ENCODE results near the gene ANAPC10.

DNA sequence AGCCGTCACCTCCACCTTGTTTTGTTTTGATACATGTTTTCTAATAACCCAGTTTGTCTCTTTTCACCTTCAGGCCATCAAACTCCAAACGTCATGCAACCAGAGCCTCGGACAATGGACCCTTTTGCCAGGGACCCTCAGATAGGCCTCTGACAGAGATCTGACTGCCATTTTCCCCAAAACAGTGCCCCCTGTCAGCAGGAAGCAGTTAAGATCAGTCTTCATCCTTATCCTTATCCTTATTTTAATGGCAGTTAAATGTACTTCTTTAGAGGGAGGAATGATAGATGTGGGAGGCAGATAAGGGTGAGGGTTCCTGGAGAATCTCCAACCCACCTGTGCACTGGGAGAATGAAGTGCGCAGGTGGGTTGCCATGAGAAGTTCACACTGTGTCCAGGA lies 135.7 kb downstream of the ANAPC10 start:
- TF ChIP-seq, protein P1, sequence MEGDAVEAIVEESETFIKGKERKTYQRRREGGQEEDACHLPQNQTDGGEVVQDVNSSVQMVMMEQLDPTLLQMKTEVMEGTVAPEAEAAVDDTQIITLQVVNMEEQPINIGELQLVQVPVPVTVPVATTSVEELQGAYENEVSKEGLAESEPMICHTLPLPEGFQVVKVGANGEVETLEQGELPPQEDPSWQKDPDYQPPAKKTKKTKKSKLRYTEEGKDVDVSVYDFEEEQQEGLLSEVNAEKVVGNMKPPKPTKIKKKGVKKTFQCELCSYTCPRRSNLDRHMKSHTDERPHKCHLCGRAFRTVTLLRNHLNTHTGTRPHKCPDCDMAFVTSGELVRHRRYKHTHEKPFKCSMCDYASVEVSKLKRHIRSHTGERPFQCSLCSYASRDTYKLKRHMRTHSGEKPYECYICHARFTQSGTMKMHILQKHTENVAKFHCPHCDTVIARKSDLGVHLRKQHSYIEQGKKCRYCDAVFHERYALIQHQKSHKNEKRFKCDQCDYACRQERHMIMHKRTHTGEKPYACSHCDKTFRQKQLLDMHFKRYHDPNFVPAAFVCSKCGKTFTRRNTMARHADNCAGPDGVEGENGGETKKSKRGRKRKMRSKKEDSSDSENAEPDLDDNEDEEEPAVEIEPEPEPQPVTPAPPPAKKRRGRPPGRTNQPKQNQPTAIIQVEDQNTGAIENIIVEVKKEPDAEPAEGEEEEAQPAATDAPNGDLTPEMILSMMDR (IDR thresholded peaks at IDR 0.05; ENCODE audit: low read depth, low read length, poor library complexity, severe bottlenecking), result no peak
- no peak for TF ChIP-seq EZH2phosphoT487 (IDR thresholded peaks at IDR 0.05; ENCODE audit: borderline replicate concordance, low read length)

Measured in DOHH2 (cell line).